ENCODE measurements around the gene KRT2. TPM values are rescaled to one million over a fixed set of nuclear protein-coding genes. Genes with fewer than 3 reads are reported as not detected.
A peak's percentile ranks its signal among the peaks of the same experiment; 100 is the strongest.

The KRT2 gene
- total RNA-seq, 4 donors from 2014 or later = 1.3 TPM; not detected in 3

DNA sequence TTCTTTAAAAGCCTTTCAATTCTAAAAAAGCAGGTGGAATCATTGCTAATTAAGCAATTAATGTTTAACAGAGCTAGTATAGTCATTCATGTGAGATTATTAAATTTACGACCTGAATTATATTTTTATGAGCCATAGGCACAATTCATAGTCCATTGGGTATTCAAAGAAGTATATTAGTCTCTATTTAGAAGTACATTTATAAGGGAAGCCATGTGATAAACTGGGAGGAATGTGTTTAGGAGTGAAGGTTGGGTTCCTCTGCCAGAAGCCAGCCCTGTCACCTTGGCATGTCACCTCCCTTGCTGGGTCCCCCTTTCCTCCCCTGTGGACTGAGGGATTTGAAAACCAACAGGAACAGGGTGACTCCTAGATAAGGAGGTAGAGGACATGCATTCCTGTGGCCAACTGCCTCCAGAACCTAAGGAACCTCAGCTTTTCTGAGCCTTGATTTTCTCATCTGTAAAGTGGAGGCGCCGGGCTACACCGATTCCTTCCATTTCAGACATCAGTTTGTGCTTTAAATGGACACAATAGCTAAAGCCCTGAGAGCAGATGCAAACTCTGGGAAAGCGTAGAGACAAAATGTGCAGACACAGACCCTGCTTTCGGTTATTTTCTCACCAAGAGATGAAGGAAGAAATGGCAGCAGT is 5.4 kb upstream of the KRT2 start:
- intact Hi-C loops (cut with DNase I) = no loop called here
- Histone ChIP-seq H3K27me3 (no peaks in the 10 kb centered on the region), H3K4me1 (peaks cover 7 to 12% of the 10 kb centered on the region in 2 donors), H3K9me3 (no peaks in the 10 kb centered on the region), H3K36me3 (no peaks in the 10 kb centered on the region), H3K27ac (no peak overlapping the region), H3K4me3 (replicated peaks in 1 of 3) (no peak overlapping the region)
- no peak for DNase-seq
- 80 to 86% methylated on average over 6 of the region's 6 CpGs for WGBS, 2 donors
- no peak for TF ChIP-seq POLR2A (IDR thresholded peaks at IDR 0.05)
- TF ChIP-seq CTCF (IDR thresholded peaks at IDR 0.05) = no peak

DNA sequence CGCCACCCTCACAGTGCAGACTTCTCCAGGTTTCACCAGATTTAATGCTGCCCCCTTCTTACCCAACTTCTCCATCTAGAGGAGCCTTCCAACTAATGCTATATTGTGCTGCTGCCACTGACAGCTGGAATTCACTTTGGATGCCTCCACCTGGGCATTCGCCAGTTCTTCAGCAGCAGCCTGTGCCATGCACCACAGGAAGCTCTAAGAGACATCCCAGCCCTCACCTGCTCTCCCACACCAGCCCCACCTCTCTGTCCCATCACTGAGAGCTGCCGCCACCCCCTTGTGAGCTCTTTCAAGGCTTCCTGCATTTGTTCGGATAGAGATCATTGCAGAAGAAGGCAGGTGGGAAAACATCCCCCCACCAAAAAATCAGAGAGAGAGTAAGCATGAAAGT is 4.6 kb upstream of the KRT2 start:
- Histone ChIP-seq H3K27ac (no peak overlapping the region), H3K4me3 (replicated peaks in 1 of 3) (no peak overlapping the region), H3K27me3 (no peaks in the 10 kb centered on the region), H3K4me1 (peaks cover 7 to 12% of the 10 kb centered on the region in 2 donors), H3K36me3 (no peaks in the 10 kb centered on the region), H3K9me3 (no peaks in the 10 kb centered on the region)
- DNase-seq = no peak
- TF ChIP-seq POLR2A (IDR thresholded peaks at IDR 0.05) (no peak), CTCF (IDR thresholded peaks at IDR 0.05) (no peak)
- WGBS, 2 donors = 91% methylated on average over 4 of the region's 4 CpGs
- intact Hi-C loops (cut with DNase I) = no loop called here

DNA sequence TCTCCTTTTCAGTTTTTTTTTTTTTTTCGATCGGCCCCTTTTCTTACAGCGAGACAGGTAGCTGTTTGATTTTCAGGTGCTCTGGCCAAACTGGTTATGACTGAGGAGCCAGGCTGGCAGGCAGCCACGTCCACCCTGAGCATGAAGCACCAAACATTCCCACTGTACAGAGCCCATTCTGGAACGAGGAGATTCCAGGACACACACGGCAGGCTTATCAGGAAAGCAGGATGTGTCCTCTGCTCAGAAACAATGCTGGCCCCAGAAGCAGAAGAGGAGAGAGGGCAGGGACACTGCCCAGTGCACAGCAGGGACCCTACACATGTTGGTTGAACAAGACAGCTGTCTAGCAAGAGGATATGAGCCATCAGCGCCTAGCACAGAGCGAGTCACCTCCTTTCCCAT is 3.7 kb upstream of the KRT2 start:
- WGBS, 2 donors = 41 to 44% methylated on average over 8 of the region's 8 CpGs
- TF ChIP-seq CTCF (IDR thresholded peaks at IDR 0.05) (no peak), POLR2A (IDR thresholded peaks at IDR 0.05) (no peak)
- H3K9me3 ChIP-seq = no peaks in the 10 kb centered on the region
- intact Hi-C loops (cut with DNase I) = no loop called here
- no peak overlapping the region for H3K4me3 ChIP-seq (replicated peaks in 1 of 3)
- DNase-seq = peak; percentile 88
- no peaks in the 10 kb centered on the region for H3K36me3 ChIP-seq
- peak overlapping the region in 1 of 3 donors; percentile 28 for H3K27ac ChIP-seq
- H3K4me1 ChIP-seq = peaks cover 7 to 14% of the 10 kb centered on the region in 2 donors
- H3K27me3 ChIP-seq = no peaks in the 10 kb centered on the region

- H3K9me3 ChIP-seq = no peaks in the 10 kb centered on the region
- H3K36me3 ChIP-seq = no peaks in the 10 kb centered on the region
- intact Hi-C loops (cut with DNase I) = no loop called here
- TF ChIP-seq POLR2A (IDR thresholded peaks at IDR 0.05) (no peak), CTCF (IDR thresholded peaks at IDR 0.05) (no peak)
- no peaks in the 10 kb centered on the region for H3K27me3 ChIP-seq
- H3K4me3 ChIP-seq (replicated peaks in 1 of 3) = no peak overlapping the region
- DNase-seq = peak; percentile 45 to 48
- WGBS, 2 donors = 34 to 42% methylated on average over 6 of the region's 6 CpGs
- peak overlapping the region in 1 of 3 donors; percentile 28 for H3K27ac ChIP-seq
- peaks cover 7 to 18% of the 10 kb centered on the region in 2 donors for H3K4me1 ChIP-seq
Observed at GRCh38 chr12:52655251-52655650, 3.2 kb upstream of the KRT2 start.

DNA sequence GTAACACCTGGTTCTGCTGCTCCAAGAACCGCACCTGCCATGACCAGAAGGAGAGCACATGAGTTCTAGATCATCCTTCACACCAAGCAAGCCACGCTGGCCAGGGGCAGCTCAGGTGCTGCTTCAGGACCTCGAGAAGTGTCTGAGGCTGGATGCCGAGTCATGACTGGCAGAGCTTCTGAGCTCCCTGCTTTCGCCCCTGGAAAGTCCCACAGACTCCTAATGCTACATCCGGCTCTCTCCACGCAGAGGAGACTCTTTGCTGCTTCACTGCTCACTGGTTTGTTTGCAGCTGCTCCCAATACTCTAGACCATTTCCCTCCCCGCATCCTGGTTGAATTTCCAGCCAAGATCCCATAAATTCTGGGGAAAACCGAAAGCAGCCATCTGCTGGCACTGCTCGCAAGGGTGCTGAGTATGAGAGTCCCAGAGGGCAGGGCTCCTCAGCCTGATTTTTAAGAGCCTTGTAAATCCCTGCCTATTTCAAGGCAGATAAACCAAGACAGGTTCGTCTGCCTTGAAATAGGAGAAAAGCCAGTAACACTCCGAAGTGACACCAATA is 1.4 kb downstream of the KRT2 start:
- WGBS, 2 donors = 47 to 57% methylated on average over 11 to 12 of the region's 12 CpGs
- Histone ChIP-seq H3K4me3 (replicated peaks in 1 of 3) (no peak overlapping the region), H3K27ac (no peak overlapping the region), H3K9me3 (no peaks in the 10 kb centered on the region), H3K4me1 (peaks cover 7 to 14% of the 10 kb centered on the region in 2 donors), H3K36me3 (no peaks in the 10 kb centered on the region), H3K27me3 (no peaks in the 10 kb centered on the region)
- TF ChIP-seq POLR2A (IDR thresholded peaks at IDR 0.05) (no peak), CTCF (IDR thresholded peaks at IDR 0.05) (no peak)
- intact Hi-C loops (cut with DNase I) = no loop called here
- DNase-seq = peak; percentile 48 to 70

Measured in thyroid gland (tissue), 4 donors.